Body of pancreas (tissue), 4 donors: Measurements from ENCODE around the gene SUN2.

Experiments
- POLR2A ChIP-seq, 3 donors: fragments of 450-650 bp; IDR thresholded peaks; one replicate each; pipeline ENCODE4 v1.6.1; 2016; ENCODE audit warnings: antibody characterized with exemption in 3 of 3, mild to moderate bottlenecking in 2 of 3
- TF ChIP-seq, protein P1 (sequence below), 7 experiments: fragments of 450-650 bp in 4 of 7; fragments of 200-600 bp in 3 of 7; sonication (generic) in 3 of 7; IDR thresholded peaks; one replicate each; pipeline ENCODE4 v1.5.1; 2016 to 2019; ENCODE audit warnings: antibody characterized with exemption in 7 of 7

DNA sequence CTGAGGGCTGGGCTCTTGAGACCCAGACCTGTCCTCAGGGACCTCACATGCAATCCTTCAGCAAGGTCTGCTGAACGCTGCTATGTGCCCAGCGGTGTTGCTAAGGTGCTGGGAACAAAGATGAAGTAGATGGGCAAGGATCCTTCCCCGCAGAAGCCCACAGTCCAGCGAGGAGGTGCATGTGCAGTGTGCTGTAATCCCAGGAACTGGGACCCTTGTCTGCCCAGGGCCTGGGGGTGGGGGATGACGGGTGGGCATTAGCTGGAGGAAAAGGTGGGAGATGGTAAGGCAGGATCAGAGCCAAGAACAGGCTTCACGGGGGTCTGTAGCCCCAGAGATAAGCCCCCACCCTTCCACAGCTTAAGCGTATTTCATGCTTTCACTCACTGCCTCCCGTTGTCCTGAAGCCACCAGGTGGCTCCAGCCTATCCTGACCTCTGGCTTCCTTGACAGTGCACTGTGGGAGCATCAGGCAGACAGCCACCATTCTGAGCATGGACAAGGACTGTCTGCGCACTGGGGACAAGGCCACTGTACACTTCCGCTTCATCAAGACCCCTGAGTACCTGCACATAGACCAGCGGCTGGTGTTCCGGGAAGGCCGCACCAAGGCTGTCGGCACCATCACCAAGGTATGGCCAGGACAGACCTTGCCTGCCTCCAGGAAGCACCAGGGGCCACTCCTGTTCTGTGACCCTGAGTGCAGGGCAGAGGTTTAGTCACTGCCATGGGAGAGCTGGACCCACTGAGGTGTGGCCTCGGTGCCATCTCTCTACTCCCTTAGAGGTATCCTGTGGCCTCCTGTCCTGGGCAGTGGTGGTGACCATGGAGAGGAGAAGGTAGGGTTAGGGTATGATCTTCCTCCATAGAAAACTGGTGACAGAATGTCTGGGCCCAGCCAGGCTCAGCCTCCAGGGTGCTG is 28.0 kb downstream of the SUN2 start:
- no peak for TF ChIP-seq POLR2A (IDR thresholded peaks at IDR 0.05)
- TF ChIP-seq, protein P1, sequence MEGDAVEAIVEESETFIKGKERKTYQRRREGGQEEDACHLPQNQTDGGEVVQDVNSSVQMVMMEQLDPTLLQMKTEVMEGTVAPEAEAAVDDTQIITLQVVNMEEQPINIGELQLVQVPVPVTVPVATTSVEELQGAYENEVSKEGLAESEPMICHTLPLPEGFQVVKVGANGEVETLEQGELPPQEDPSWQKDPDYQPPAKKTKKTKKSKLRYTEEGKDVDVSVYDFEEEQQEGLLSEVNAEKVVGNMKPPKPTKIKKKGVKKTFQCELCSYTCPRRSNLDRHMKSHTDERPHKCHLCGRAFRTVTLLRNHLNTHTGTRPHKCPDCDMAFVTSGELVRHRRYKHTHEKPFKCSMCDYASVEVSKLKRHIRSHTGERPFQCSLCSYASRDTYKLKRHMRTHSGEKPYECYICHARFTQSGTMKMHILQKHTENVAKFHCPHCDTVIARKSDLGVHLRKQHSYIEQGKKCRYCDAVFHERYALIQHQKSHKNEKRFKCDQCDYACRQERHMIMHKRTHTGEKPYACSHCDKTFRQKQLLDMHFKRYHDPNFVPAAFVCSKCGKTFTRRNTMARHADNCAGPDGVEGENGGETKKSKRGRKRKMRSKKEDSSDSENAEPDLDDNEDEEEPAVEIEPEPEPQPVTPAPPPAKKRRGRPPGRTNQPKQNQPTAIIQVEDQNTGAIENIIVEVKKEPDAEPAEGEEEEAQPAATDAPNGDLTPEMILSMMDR (IDR thresholded peaks at IDR 0.05), result no peak
